ENCODE data around the gene COL4A5. TPM values are rescaled to one million over a fixed set of nuclear protein-coding genes. Genes with fewer than 3 reads are reported as not detected.
A peak's percentile ranks its signal among the peaks of the same experiment; 100 is the strongest.

The COL4A5 gene
- total RNA-seq, 1 experiment from 2014 or later: 0.60 TPM

GRCh38 chrX:108558217-108558616 is 118.6 kb downstream of the COL4A5 start:
- Histone ChIP-seq H3K4me3 (ENCODE audit: low read depth, low read length, poor library complexity, severe bottlenecking) (no peak overlapping the region), H3K27ac (ENCODE audit: low read depth, low read length, poor library complexity, severe bottlenecking) (no peak overlapping the region), H3K9me3 (ENCODE audit: low read depth, low read length, poor library complexity, severe bottlenecking) (no peaks in the 10 kb centered on the region), H3K27me3 (replicated peaks; ENCODE audit: insufficient read depth, low read depth, low read length, poor library complexity) (peaks cover 6% of the 10 kb centered on the region), H3K4me1 (ENCODE audit: insufficient read depth, low read length, poor library complexity, severe bottlenecking) (no peaks in the 10 kb centered on the region), H3K36me3 (ENCODE audit: insufficient read depth, low read length, poor library complexity, severe bottlenecking) (no peaks in the 10 kb centered on the region)
- DNase-seq (ENCODE audit: low spot score): no peak
- ChIA-PET POLR2A (ENCODE audit: low non-redundant PET) (no interaction called here), CTCF (no interaction called here)
- intact Hi-C loops (cut with micrococcal nuclease; ENCODE audit: unreplicated experiment): no loop called here
- BruUV-seq (replicated peaks): no TSS peak
- TF ChIP-seq EZH2 (IDR thresholded peaks at IDR 0.05; ENCODE audit: borderline replicate concordance, low read depth, low read length, poor library complexity, severe bottlenecking): no peak
- no peak for TF ChIP-seq CTCF (conservative IDR thresholded peaks at IDR 0.05; ENCODE audit: low read depth, low read length)

- ChIA-PET POLR2A (ENCODE audit: low non-redundant PET) (no interaction called here), CTCF (no interaction called here)
- no TSS peak for BruUV-seq (replicated peaks)
- H3K4me3 ChIP-seq (ENCODE audit: low read depth, low read length, poor library complexity, severe bottlenecking): no peak overlapping the region
- H3K27ac ChIP-seq (ENCODE audit: low read depth, low read length, poor library complexity, severe bottlenecking): no peak overlapping the region
- no peaks in the 10 kb centered on the region for H3K4me1 ChIP-seq (ENCODE audit: insufficient read depth, low read length, poor library complexity, severe bottlenecking)
- no peak for DNase-seq (ENCODE audit: low spot score)
- no peaks in the 10 kb centered on the region for H3K36me3 ChIP-seq (ENCODE audit: insufficient read depth, low read length, poor library complexity, severe bottlenecking)
- H3K9me3 ChIP-seq (ENCODE audit: low read depth, low read length, poor library complexity, severe bottlenecking): no peaks in the 10 kb centered on the region
- TF ChIP-seq CTCF (conservative IDR thresholded peaks at IDR 0.05; ENCODE audit: low read depth, low read length) (no peak), EZH2 (IDR thresholded peaks at IDR 0.05; ENCODE audit: borderline replicate concordance, low read depth, low read length, poor library complexity, severe bottlenecking) (no peak)
- intact Hi-C loops (cut with micrococcal nuclease; ENCODE audit: unreplicated experiment): no loop called here
- peaks cover 16% of the 10 kb centered on the region for H3K27me3 ChIP-seq (replicated peaks; ENCODE audit: insufficient read depth, low read depth, low read length, poor library complexity)
These were observed 133.5 kb downstream of the COL4A5 start for GRCh38 chrX:108573136-108573535.

- no TSS peak for BruUV-seq (replicated peaks)
These were observed 142.5 kb downstream of the COL4A5 start for GRCh38 chrX:108582151-108582550.

GRCh38 chrX:108584617-108585211 is 145.1 kb downstream of the COL4A5 start:
- H3K27ac ChIP-seq (ENCODE audit: low read depth, low read length, poor library complexity, severe bottlenecking): no peak overlapping the region
- intact Hi-C loops (cut with micrococcal nuclease; ENCODE audit: unreplicated experiment): loop anchor here (5.0 kb wide), 1 partner anchor 798 kb away; no protein-coding TSS in a partner anchor
- ChIA-PET POLR2A (ENCODE audit: low non-redundant PET) (no interaction called here), CTCF (no interaction called here)
- peaks cover 7% of the 10 kb centered on the region for H3K27me3 ChIP-seq (replicated peaks; ENCODE audit: insufficient read depth, low read depth, low read length, poor library complexity)
- BruUV-seq (replicated peaks): no TSS peak
- no peaks in the 10 kb centered on the region for H3K9me3 ChIP-seq (ENCODE audit: low read depth, low read length, poor library complexity, severe bottlenecking)
- no peaks in the 10 kb centered on the region for H3K4me1 ChIP-seq (ENCODE audit: insufficient read depth, low read length, poor library complexity, severe bottlenecking)
- H3K36me3 ChIP-seq (ENCODE audit: insufficient read depth, low read length, poor library complexity, severe bottlenecking): no peaks in the 10 kb centered on the region
- DNase-seq (ENCODE audit: low spot score): peak; percentile 31
- no peak overlapping the region for H3K4me3 ChIP-seq (ENCODE audit: low read depth, low read length, poor library complexity, severe bottlenecking)
- TF ChIP-seq CTCF (conservative IDR thresholded peaks at IDR 0.05; ENCODE audit: low read depth, low read length) (peak; percentile 58), EZH2 (IDR thresholded peaks at IDR 0.05; ENCODE audit: borderline replicate concordance, low read depth, low read length, poor library complexity, severe bottlenecking) (no peak)

More at GRCh38 chrX:108582151-108582550, 142.5 kb downstream of the COL4A5 start:
- ChIA-PET CTCF (no interaction called here), POLR2A (ENCODE audit: low non-redundant PET) (no interaction called here)
- no peak for DNase-seq (ENCODE audit: low spot score)
- peaks cover 5% of the 10 kb centered on the region for H3K27me3 ChIP-seq (replicated peaks; ENCODE audit: insufficient read depth, low read depth, low read length, poor library complexity)
- H3K27ac ChIP-seq (ENCODE audit: low read depth, low read length, poor library complexity, severe bottlenecking): no peak overlapping the region
- no peak for TF ChIP-seq EZH2 (IDR thresholded peaks at IDR 0.05; ENCODE audit: borderline replicate concordance, low read depth, low read length, poor library complexity, severe bottlenecking)
- no peaks in the 10 kb centered on the region for H3K9me3 ChIP-seq (ENCODE audit: low read depth, low read length, poor library complexity, severe bottlenecking)
- intact Hi-C loops (cut with micrococcal nuclease; ENCODE audit: unreplicated experiment): loop anchor here (5.0 kb wide), 1 partner anchor 800 kb away; no protein-coding TSS in a partner anchor
- no peaks in the 10 kb centered on the region for H3K4me1 ChIP-seq (ENCODE audit: insufficient read depth, low read length, poor library complexity, severe bottlenecking)
- no peaks in the 10 kb centered on the region for H3K36me3 ChIP-seq (ENCODE audit: insufficient read depth, low read length, poor library complexity, severe bottlenecking)
- no peak overlapping the region for H3K4me3 ChIP-seq (ENCODE audit: low read depth, low read length, poor library complexity, severe bottlenecking)
